ENCODE measurements around the gene CDH15.

The CDH15 gene

GRCh38 chr16:89171216-89172170, at the start of gene CDH15:
Gene CDH15 (plus strand): TSS chr16:89171748. CDS start chr16:89171832, 84 bp downstream.
- DNase-seq (ENCODE audit: low read depth) = peak; percentile 94

GRCh38 chr16:89122322-89122851, 49.2 kb upstream of the CDH15 start:
- peak; percentile 69 for DNase-seq (ENCODE audit: low read depth)

- DNase-seq (ENCODE audit: low read depth) = no peak
Measured at GRCh38 chr16:89123001-89123830, 48.3 kb upstream of the CDH15 start.

- no peak for DNase-seq (ENCODE audit: low read depth)
Measured at GRCh38 chr16:89123831-89124100, 47.8 kb upstream of the CDH15 start.

GRCh38 chr16:89129378-89129777, 42.2 kb upstream of the CDH15 start:
- DNase-seq (ENCODE audit: low read depth) = no peak

- no peak for DNase-seq (ENCODE audit: low read depth)
Measured at GRCh38 chr16:89130448-89130847, 41.1 kb upstream of the CDH15 start.

- DNase-seq (ENCODE audit: low read depth) = no peak
Measured at GRCh38 chr16:89131783-89132182, 39.8 kb upstream of the CDH15 start.

GRCh38 chr16:89132194-89133005, 39.1 kb upstream of the CDH15 start:
- DNase-seq (ENCODE audit: low read depth) = no peak

GRCh38 chr16:89133457-89134127, 38.0 kb upstream of the CDH15 start:
- no peak for DNase-seq (ENCODE audit: low read depth)

- no peak for DNase-seq (ENCODE audit: low read depth)
Measured at GRCh38 chr16:89134269-89134668, 37.3 kb upstream of the CDH15 start.

GRCh38 chr16:89135166-89135565, 36.4 kb upstream of the CDH15 start:
- no peak for DNase-seq (ENCODE audit: low read depth)

GRCh38 chr16:89135971-89136765, 35.4 kb upstream of the CDH15 start:
- no peak for DNase-seq (ENCODE audit: low read depth)

- no peak for DNase-seq (ENCODE audit: low read depth)
Measured at GRCh38 chr16:89136931-89137330, 34.6 kb upstream of the CDH15 start.

GRCh38 chr16:89137666-89138512, 33.7 kb upstream of the CDH15 start:
- DNase-seq (ENCODE audit: low read depth) = no peak

GRCh38 chr16:89138513-89138795, 33.1 kb upstream of the CDH15 start:
- DNase-seq (ENCODE audit: low read depth) = no peak

GRCh38 chr16:89138843-89139520, 32.6 kb upstream of the CDH15 start:
- DNase-seq (ENCODE audit: low read depth) = no peak

GRCh38 chr16:89139907-89140361, 31.6 kb upstream of the CDH15 start:
- no peak for DNase-seq (ENCODE audit: low read depth)

- DNase-seq (ENCODE audit: low read depth) = no peak
Measured at GRCh38 chr16:89140401-89140800, 31.1 kb upstream of the CDH15 start.
